ENCODE measurements around the gene P4HTM.

P4HTM gene

GRCh38 chr3:49025793-49026520 is 35.9 kb downstream of the P4HTM start:
- no peak for DNase-seq

- no peak for DNase-seq
Measured at GRCh38 chr3:49026536-49026935, 36.5 kb downstream of the P4HTM start.

GRCh38 chr3:49027634-49028033 is 37.6 kb downstream of the P4HTM start:
- no peak for DNase-seq

- DNase-seq = no peak
Measured at GRCh38 chr3:49028298-49028672, 38.2 kb downstream of the P4HTM start.

- DNase-seq = peak; percentile 85 to 89
Measured at GRCh38 chr3:49028673-49029562, 38.9 kb downstream of the P4HTM start, which contains the start of gene IMPDH2. TSS of gene IMPDH2 (minus strand) at chr3:49029398. CDS start at chr3:49029350, 48 bp downstream.

- DNase-seq = no peak
Measured at GRCh38 chr3:49029563-49029884, 39.5 kb downstream of the P4HTM start.

- DNase-seq = no peak
Measured at GRCh38 chr3:49030321-49030720, 40.3 kb downstream of the P4HTM start.

- no peak for DNase-seq
Measured at GRCh38 chr3:49032646-49033304, 42.7 kb downstream of the P4HTM start.

- no peak for DNase-seq
Measured at GRCh38 chr3:49034650-49035049, 44.6 kb downstream of the P4HTM start.

- DNase-seq = no peak
Measured at GRCh38 chr3:49035281-49035680, 45.2 kb downstream of the P4HTM start.

- DNase-seq = no peak
Measured at GRCh38 chr3:49053543-49053942, 63.5 kb downstream of the P4HTM start.

GRCh38 chr3:49054344-49054862 is 64.4 kb downstream of the P4HTM start:
- no peak for DNase-seq
